HG03457 (cell line): ENCODE results near the gene ERCC6L.

Source experiments
- ATAC-seq: cut with Tn5 transposase; IDR thresholded peaks from one replicate; pipeline ENCODE4 v1.9.1; 2021; ENCODE audit warnings: moderate number of reproducible peaks; ENCODE audit not compliant: unreplicated experiment

Gene ERCC6L, protein sequence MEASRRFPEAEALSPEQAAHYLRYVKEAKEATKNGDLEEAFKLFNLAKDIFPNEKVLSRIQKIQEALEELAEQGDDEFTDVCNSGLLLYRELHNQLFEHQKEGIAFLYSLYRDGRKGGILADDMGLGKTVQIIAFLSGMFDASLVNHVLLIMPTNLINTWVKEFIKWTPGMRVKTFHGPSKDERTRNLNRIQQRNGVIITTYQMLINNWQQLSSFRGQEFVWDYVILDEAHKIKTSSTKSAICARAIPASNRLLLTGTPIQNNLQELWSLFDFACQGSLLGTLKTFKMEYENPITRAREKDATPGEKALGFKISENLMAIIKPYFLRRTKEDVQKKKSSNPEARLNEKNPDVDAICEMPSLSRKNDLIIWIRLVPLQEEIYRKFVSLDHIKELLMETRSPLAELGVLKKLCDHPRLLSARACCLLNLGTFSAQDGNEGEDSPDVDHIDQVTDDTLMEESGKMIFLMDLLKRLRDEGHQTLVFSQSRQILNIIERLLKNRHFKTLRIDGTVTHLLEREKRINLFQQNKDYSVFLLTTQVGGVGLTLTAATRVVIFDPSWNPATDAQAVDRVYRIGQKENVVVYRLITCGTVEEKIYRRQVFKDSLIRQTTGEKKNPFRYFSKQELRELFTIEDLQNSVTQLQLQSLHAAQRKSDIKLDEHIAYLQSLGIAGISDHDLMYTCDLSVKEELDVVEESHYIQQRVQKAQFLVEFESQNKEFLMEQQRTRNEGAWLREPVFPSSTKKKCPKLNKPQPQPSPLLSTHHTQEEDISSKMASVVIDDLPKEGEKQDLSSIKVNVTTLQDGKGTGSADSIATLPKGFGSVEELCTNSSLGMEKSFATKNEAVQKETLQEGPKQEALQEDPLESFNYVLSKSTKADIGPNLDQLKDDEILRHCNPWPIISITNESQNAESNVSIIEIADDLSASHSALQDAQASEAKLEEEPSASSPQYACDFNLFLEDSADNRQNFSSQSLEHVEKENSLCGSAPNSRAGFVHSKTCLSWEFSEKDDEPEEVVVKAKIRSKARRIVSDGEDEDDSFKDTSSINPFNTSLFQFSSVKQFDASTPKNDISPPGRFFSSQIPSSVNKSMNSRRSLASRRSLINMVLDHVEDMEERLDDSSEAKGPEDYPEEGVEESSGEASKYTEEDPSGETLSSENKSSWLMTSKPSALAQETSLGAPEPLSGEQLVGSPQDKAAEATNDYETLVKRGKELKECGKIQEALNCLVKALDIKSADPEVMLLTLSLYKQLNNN

DNA sequence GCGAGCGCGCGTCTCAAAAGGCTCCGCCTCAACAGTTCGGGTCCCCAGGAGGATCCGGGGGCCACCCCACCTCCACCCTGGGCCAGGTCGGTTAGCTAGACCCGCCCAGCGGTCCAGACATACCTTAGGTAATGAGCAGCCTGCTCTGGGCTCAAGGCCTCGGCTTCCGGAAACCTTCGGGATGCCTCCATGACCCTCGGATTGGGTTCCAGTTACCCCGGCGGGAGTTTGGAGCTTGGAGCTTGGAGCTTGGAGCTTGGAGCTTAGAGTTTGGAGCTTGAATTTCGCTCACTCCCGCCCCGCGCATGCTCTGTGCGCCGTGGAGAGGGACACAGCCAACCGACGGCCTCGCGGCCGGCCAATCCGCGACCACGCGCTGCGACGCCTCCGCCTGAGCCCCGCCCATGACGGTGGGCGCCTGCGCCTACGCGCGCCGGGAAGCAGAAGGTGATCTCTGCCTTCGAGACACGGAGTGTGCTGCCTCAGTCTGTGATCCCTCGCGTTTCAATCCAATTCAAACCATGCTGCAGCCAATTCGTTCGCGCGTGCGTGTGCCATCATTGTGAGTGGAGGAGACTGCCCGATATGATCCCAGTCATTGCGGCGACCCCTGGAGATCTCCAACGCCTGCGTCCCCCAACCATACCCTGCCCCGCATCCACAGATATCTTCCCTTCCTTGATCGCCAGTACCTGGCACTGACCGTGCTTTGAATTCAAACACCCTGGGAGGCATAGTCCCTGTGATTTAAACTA is at the start of gene ERCC6L:
Gene ERCC6L, minus strand, starts transcription at position 307 of the 755 bp plus-strand sequence. Its CDS starts 116 bp downstream, at position 191.
- ATAC-seq = peak; percentile 92

DNA sequence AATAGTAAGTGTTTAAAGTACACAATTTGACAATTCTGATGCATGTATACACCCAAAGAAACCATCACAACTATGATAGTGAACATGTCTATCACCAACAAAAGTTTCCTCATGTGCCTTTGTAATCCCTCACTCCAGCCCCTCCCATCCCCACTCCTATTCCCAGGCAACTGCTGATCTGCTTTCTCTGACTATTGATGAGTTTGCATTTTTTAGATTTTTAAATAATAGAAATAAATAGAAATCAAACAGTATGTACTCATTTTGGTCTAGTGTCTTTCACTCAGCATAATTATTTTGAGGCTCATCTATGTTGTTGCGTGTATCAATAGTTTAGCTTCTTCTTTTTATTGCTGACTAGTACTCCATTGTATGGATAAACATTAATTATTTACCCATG is 43.5 kb upstream of the ERCC6L start:
- no peak for ATAC-seq

DNA sequence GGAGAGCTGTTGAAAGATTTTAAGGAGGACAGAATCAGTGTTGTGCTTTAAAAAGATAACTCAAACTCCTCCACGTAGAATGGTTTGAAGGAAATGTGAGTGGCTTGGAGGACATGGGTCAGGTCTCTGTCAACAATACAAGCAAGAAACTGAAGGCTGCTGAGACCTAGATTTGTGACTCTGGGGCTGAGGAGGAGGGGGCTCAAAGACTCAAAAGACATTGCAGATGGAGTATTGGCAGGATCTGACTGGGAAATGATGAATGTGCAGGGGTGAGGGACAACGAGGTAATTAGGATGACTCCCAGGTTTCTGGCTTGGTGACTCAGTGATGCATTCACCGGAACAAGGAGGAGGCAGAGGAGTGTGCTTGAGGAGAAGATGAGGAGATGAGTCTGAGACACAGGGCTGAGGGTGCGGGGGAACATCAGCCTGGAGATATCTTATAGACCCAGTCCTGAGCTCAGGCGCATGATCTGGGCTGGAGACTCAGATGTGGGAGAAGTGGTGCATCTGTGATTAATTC is 41.6 kb upstream of the ERCC6L start:
- no peak for ATAC-seq

DNA sequence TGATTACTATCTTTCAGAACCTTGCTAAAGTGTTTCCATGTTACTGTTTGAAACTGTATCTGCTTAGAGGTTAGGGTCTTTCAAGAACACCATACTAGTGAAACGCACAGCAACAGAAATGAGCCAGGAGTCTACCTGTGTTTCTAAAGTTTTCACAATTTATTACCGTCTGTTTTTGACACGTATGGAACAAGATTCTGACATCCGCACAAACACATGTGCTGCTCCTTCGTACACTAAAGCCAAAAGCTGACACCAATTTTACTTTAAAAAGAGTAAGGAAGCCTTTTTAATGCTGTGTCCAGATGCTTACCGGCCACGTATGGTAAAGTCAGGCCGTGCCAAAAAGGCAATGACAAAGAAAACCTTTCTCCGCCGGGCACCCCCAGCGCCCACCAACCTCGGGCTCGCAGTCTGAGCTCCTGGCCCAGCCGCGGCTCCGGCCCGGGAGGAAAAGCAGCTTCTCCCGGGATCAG is 37.7 kb upstream of the ERCC6L start:
- peak; percentile 11 for ATAC-seq

DNA sequence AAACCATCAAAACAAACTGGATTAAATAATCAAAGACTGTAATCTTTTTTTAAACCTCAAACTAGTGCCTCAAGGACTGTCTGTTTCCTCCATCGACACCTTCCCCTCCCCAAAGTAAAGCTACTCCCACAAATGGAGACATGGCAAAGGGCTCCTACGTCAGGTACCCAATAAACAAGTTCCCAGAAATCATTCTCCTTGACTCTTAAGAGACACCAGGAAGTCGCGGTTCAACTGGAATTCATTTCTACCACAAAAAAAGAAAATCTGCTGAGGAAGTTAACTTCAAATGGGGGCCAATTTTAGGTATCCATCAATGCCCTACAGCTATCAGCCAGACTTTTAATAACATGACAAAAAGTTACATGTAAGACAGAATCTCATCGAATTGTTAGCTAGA is 35.7 kb upstream of the ERCC6L start:
- ATAC-seq = no peak

DNA sequence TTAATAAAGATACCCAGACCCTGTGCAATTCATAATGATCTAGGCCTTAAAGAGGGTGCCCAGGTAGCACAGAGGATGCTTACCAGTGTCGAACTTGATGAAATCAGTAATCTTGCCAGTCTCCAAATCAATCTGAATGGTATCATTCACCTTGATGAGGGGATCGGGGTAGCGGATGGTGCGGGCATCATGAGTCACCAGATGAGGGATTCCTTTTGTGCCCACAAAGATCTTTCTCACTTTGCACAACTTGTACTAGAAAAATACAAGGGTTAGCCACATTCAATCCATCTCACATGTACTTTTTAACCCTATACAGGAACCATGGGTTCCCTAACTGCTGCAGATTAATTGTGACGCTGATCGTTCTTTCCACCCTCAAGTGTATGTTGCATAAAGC is 34.9 kb upstream of the ERCC6L start:
- ATAC-seq = no peak

DNA sequence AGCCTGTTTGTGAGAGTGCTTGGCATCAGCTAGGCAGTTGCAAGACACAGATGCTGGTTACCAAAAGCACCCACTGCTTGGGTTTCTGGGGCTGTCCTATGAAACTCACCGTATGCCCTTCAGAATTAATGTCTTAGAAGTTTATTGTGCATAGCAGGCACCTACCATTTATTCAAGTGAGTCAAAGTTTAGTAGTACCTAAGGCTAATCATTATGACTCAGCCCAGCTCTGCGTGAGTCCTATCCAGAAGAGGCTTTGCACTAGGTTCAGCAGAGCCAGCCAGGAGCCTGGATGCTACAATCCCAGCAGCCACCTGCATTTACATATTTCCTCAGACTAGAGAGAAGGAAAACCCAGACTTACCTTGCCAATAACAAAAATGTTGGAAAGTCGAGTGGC is 34.0 kb upstream of the ERCC6L start:
- ATAC-seq = no peak

DNA sequence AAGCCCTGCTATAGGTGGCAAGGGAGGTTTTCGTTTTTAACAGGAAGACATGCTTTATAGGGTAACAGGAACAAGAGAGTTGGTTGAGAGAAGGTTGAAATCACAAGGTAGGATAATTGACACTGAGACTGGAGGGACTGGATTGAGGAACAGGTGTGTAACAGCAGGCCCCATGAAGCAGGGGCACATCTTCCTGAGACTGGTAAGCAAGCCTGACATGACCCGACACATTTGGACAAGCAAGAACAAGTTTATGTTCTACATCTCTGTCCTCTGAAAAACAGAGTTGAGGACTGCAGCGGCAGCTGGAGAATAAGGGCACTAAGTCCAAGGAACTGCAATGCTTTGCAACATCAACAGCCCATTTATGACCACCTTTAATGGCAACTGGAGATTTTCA is 33.0 kb upstream of the ERCC6L start:
- ATAC-seq = no peak

DNA sequence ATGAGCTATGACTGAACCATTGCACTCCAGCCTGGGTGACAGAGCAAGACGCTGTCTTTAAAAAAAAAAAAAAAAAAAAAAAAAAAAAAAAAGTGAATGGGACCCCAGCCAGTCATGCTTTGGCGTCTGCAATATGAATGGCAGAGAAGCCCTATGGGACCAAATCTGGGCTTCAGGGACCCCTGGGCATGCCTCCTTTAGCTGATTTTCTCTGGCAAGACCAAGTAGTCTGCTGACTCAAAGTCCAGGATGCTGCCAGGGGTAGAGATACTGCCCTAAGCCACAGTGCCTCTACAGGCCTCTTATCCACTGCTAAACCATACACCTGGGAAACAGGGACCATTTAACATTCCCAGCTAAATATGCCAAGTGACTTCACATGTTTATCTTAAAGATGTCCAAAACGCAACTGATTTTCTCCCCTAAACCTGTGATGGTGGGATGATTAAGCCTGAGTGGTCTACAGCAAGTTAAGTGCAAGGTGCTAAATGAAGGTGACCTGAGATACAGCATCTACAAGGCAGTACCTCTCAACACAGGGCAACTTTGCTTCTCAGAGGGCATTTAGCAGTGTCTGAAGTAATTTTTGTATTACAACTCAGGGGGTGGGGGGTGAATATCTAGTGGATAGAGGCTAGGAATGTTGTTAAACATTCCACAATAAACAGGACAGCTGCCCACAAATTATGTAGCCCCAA is 32.4 kb upstream of the ERCC6L start:
- ATAC-seq = no peak

DNA sequence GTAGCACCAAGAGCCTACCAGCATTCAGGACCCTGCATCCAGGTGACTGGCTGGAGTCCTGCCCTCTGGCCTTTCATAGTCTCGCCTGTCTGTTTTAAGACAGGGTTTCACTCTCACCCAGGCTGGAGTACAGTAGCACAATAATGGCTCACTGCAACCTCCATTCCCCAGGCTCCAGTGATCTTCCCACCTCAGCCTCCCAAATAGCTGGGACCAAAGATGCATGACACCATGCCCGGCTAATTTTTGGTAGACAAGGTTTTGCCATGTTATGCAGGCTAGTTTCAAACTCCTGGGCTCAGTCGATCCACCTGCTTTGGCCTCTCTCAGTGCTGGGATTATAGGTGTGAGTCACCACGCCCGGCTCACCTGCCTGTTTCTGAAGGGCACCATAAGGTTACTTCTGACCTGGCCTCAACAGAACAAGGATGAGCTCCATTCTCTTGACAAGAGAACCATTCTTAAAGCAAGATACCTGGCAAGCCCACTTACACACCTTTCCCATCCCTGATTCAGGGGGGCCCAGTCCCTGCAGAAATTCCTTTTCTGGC is 31.6 kb upstream of the ERCC6L start:
- ATAC-seq = no peak

DNA sequence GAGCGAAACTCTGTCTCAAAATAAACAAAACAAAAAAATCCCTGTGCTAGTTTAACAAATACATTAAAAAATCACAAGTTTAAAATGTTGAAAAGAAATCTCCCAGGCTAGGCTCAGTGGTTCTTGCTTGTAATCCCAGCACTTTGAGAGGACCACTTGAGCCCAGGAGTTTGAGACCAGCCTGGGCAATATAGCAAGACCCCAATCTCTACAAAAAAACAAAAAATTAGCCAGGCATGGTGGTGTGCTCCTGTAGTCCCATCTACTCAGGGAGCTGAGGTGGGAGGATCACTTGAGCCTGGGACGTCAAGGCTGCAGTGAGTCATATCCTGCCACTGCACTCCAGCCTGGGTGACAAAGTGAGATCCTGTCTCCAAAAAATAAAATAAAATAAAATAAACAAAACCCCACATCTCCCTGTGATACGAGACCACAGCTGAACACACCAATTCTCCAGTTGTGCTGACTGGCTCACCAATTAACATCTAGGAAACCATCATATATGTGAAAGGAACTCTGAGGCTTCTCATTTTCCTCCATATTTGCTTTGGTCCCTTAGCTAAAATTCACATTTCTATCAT is 30.9 kb upstream of the ERCC6L start:
- ATAC-seq = no peak

DNA sequence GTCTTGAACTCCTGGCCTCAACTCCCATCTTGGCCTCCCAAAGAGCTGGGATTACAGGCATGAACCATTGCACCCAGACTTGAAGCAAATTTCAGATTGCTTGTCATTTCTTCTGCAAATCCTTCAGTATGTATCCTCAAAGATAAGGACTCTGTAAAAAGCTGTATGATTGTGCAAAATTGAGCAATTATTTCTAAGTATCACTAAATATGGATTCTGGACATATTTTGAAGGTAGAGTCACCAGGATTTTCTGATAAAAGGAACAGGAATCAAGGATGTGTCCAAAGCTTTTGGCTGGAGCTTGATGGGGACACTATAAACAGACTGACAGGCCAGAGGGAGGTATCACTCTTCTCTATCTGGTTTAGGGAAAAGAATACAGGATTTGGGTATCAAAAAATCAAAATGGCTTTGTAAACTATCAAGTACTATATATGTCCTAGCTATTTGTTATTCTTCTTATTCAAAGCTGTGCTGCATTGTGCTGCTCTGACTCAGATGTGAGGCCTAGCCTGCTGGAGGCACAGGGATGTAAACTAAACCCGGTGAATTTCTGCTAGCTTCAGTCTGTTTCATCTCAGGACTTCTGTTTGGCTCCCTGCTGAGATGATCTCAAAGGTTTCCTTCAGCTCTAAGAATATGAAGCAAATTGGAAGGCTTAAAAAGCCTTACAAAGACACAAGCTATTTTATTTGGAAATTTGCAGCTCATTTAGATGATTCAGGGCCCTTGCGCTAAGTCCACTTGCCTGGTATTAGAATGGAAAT is 30.0 kb upstream of the ERCC6L start:
- no peak for ATAC-seq

DNA sequence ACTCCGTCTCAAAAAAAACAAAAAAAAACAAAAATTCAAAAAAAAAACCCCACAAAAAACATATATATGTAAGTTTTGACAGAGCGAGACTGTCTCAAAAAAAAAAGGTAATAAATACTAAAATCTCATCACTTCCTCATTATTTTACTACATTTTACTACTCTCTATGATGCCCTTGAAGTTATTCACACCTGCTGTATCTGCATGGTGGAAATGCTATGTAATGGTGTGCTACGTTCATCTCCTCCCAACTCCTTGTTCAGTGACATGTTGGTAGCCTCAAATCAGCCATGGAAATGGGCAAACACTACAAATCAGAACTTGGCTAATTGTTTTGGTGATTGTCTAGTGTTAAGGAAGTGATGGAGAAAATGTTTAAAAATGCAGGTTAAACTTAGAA is 26.4 kb upstream of the ERCC6L start:
- no peak for ATAC-seq

DNA sequence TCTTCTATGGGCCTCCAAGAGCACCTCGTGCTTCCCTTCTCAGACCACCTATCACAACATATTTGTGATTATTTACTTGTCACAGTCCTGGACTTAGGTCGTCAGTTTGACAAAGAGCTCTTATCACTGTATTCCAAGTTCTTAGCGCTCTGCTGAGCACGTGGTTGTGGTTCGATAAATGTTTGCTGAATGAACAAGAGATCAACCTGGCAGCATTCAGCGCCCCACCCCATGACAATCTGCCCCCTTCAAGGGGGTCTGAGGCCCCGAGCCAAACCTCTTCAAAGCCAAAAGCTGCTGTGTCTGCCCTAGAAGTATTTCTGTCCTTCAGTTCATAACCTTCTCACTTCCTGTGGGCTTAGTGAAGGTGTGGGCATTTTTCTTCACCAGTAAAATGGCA is 23.2 kb upstream of the ERCC6L start:
- no peak for ATAC-seq

DNA sequence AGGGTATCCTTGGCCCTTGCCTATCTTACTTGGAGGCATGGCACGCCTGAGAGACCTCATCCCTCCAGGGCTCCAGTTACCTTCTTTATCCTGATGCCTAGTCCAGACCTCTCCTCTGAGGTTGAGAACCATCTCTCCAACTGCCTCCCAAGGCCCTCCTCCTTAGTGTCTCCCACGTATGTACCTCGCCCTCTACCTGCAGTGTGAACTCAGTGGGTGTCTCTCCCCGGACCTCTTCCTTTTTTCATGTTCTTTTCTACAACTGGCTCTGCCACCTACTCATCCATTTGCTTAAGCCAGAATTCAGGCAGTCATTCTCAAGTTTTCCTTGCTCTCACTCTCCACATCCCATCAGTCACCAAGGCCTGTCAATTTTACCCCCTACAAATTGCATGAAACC is 21.6 kb upstream of the ERCC6L start:
- ATAC-seq = no peak

DNA sequence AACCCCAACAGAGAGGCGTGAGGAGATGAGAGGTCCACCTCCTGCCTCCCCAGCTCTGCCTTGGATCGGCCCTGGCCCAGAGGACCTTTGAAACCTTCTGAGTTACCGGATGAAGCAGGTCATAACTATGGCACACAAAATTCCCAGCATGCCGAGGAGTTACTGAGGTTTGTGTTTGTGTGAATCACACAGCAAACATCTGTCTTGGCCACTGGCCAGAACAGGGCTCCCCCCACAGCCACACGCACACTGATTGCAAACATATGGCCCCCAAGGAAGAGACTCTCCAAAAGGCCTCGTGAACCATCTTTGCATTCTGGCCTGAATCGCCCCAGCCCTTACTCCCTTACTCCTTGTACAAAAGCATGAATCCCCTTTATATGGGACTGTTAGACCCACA is 19.3 kb upstream of the ERCC6L start:
- no peak for ATAC-seq

DNA sequence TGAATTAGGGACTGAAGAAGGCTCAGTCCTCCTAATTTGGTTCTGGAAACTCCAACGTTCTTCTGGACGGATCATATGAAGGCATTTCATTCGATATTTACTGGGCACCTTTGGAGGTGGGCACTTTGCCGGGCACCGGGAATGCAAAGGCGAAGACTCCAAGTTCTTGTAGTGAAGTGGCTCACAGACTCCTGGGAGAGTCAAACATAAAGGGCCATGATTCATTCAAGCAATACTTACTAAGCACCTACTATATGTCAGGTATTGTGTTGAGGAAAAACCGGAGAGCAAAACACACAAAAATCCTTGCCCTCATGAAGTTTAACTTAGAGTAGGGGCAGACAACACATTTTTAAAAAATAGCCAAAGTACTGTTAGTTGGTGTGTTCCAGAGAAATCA is 17.0 kb upstream of the ERCC6L start:
- no peak for ATAC-seq

DNA sequence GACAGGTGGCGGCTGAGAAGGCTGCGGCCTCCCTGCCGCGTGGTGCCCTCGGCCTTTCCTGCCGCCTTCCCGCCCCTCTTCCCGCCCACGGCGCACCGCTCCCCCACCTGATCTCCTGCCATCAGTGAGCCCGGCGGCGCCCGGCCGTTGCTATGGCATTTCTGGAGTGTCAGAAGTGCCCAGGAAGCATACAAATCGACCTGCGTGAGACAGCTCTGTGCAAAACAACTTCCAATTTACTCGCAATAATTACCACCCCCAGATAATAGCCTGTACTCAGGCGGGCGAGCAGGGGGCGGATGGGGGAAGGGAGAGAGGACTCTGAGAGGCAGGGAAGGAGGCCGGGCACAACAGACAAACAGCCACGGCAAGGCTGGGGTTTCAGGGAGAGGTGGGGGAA is 16.6 kb upstream of the ERCC6L start:
- ATAC-seq = no peak
